ENCODE data around the gene MN1.

The MN1 gene

GRCh38 chr22:27756212-27756660 lies 45.3 kb downstream of the MN1 start:
- no peak for DNase-seq

- DNase-seq, result no peak
These were observed 45.9 kb downstream of the MN1 start for GRCh38 chr22:27755521-27756211.

- DNase-seq, result no peak
These were observed 46.6 kb downstream of the MN1 start for GRCh38 chr22:27754888-27755480.

- DNase-seq, result no peak
These were observed 47.2 kb downstream of the MN1 start for GRCh38 chr22:27754247-27754887.

GRCh38 chr22:27752771-27753170 lies 48.8 kb downstream of the MN1 start:
- DNase-seq, result no peak

- DNase-seq, result no peak
These were observed 49.4 kb downstream of the MN1 start for GRCh38 chr22:27752141-27752540.

GRCh38 chr22:27751277-27752070 lies 50.1 kb downstream of the MN1 start:
- no peak for DNase-seq

GRCh38 chr22:27750584-27751265 lies 50.8 kb downstream of the MN1 start:
- no peak for DNase-seq

GRCh38 chr22:27749597-27750225 lies 51.8 kb downstream of the MN1 start:
- peak; percentile 81 for DNase-seq

GRCh38 chr22:27748751-27749191 lies 52.8 kb downstream of the MN1 start:
- no peak for DNase-seq

- DNase-seq, result no peak
These were observed 53.2 kb downstream of the MN1 start for GRCh38 chr22:27748349-27748748.

- no peak for DNase-seq
These were observed 53.9 kb downstream of the MN1 start for GRCh38 chr22:27747396-27748221.

GRCh38 chr22:27746918-27747317 lies 54.6 kb downstream of the MN1 start:
- DNase-seq, result no peak

GRCh38 chr22:27745809-27746208 lies 55.7 kb downstream of the MN1 start:
- DNase-seq, result no peak

GRCh38 chr22:27745154-27745553 lies 56.4 kb downstream of the MN1 start:
- DNase-seq, result no peak

GRCh38 chr22:27744078-27744477 lies 57.5 kb downstream of the MN1 start:
- peak; percentile 66 for DNase-seq

GRCh38 chr22:27740202-27740748 lies 61.3 kb downstream of the MN1 start:
- DNase-seq, result no peak

- no peak for DNase-seq
These were observed 64.0 kb downstream of the MN1 start for GRCh38 chr22:27737521-27737920.

GRCh38 chr22:27734066-27734465 lies 67.5 kb downstream of the MN1 start:
- DNase-seq, result no peak

GRCh38 chr22:27732841-27733240 lies 68.7 kb downstream of the MN1 start:
- DNase-seq, result no peak

GRCh38 chr22:27732391-27732790 lies 69.2 kb downstream of the MN1 start:
- no peak for DNase-seq

All from islet precursor cell (in vitro differentiated cells).